Nucleus accumbens (tissue), 56 donors: ENCODE data around the gene CDX1.
A peak's percentile ranks its signal among the peaks of the same experiment; 100 is the strongest.

Source experiments
- DNase-seq, 56 donors: peaks; one replicate each; lab custom pipeline; 2025; lab: John Stamatoyannopoulos, UW

Gene CDX1

DNA sequence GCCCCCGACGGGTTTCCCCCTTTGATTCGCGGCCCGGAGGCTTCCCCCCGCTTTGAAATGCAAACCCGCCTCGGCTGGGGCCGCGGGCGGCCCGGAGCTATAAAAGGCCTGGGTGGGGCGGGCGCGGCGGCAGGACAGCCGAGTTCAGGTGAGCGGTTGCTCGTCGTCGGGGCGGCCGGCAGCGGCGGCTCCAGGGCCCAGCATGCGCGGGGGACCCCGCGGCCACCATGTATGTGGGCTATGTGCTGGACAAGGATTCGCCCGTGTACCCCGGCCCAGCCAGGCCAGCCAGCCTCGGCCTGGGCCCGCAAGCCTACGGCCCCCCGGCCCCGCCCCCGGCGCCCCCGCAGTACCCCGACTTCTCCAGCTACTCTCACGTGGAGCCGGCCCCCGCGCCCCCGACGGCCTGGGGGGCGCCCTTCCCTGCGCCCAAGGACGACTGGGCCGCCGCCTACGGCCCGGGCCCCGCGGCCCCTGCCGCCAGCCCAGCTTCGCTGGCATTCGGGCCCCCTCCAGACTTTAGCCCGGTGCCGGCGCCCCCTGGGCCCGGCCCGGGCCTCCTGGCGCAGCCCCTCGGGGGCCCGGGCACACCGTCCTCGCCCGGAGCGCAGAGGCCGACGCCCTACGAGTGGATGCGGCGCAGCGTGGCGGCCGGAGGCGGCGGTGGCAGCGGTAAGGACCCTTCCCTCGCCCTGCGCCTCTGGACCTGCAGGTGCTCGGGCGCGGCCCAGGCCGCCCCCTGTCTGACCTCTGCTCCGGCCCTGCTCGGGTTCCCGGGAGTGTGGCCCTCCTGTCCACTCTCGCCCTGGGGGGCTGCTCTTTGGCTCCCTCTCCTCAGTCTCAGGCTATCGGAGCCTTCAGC lies at the start of gene CDX1:
TSS of gene CDX1 (plus strand) at position 129 of the 862 bp plus-strand sequence. CDS start at position 228, 99 bp downstream.
- no peak for DNase-seq

DNA sequence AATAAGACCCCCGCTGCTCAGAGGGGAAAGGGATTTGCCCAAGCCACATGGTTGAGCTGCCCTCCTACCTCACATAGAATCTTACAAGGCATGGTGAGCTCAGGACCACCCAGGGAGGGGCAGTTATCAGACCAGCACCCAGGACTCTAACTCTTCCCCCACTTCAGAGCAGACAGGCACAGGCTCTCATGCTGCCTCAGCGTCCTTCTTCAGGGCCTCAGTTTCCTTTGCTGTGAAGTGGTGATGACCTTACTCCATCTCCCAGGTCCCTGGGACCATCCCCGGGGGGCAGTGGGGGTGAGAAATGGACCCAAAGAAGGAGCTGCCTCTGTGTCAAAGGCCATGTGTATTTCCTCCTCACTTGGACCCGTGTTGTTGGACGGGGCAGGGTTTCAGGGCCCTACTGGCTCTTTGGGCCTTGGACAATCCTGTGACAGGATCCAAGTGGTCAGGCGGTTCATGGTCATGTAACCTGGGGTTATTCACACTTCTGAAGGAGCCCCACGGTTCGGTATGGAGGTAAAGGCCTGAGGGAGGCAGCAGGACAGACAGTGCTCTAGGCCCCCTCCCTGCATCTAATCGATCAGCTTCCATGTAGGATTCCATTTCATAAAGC lies 48.5 kb upstream of the CDX1 start:
- no peak for DNase-seq

DNA sequence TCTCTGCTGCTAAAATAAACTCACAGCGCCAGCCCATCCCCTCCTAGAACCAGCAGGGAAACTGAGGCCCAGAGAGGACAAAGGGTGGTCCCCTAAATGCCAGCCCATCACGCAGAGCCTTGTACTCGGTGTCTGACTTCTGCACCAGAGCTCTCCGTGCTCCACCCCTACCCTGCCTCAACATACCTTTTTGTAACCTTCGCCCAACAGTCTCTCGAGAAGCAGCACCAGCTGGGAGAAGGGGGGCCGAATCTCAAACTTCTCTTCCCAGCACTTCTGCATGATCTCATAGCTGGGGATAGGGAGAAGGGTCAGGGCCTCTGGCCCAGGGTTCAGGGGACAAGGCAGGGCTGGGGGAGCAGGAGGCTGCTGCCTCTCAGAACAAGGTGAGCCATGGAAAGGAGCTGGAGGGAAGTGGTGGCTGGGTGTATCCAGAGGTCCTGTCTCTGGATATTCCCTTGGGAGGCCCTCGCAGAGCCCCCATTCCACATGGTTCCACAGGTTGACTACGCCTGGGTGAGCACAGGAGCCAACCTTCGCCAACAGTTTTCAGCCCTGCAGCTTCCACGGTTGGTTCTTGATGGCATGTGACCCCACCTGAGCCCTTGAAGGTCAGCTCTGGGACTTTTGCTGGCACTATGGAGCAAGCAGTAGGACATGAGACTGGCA lies 47.9 kb upstream of the CDX1 start:
- DNase-seq = no peak

DNA sequence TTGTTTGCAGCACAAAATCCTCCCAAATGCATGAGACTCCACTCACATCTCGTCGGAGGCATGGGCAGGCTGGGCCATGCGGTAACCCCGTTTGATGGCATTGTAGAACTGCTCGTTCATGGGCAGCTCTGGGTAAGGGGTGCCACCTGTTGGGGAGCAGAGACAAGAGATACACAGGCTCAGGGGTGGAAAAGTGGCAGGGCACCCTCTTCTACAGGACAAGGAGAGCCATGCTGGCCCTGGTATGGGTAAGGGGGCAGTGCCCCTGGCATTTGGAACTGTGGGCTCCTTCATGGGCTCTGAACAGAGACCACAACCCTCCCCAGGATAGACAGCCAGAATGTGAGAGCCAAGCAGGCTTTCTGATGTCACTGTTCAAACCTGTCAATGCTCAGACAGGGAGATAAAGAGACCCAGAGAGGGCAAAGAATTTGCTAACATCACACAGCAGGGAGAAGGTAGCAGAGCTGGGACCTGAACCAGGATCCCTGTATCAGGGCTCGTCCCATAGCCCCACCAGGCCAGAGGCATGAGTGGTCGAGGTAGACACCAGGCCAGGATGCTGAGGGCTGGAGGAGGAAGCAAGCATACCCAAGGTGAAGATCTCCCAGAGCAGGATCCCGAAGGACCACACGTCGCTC lies 47.0 kb upstream of the CDX1 start:
- no peak for DNase-seq

DNA sequence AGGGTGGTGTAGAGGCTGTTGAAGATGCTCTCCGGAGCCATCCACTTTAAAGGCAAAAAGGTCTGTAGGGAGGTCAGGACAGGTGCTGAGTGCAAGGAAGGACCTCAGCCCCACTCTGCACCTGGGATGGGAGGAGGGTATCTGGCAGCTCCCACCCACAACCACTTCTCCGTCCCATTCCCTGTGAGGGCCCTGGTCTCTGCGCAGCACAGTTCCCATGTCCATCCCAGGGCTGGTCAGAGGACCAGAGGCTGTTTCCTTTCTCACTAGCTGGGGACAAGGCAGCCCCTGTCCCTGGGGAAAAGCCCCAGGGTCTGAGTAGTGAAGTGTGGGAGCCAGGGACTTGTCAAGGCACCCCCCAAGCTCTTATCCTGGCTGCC lies 46.5 kb upstream of the CDX1 start:
- no peak for DNase-seq

DNA sequence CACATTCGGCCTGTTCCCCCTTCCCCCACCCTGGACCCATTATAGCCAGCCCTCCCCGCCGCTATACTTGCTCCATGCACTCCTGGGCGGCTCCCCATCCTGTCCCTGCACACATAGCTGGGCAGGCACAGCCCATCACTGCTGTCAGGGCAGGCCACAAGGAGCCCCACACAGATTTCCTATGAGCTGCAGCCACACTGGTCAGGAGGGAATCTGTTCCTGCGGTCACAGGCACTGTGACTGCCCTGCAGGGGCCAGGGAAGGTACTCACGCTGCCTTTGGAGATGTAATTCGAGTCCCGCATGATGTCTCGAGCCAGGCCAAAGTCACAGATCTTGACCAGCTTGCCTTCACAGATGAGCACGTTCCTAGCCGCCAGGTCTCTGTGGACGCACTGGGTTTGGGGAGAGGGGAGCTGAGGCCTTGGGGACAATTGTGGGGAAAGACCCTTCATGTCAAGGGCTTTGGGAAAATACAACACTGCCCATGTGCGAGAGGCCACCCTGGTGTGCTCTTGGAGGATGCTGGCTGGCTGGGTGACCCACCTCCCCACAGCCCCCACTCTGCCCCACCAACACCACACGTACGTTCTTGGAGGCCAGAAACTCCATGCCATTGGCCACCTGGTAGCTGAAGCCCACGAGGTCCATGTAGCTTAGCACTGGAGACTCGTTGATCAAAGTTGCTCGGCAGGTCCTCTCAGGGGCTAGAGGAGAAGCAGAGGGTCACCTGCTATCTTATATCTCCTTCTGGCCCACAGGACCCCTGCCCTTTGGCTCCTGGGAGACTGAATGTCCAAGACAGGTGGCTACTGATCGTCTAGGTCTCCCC lies 45.7 kb upstream of the CDX1 start:
- DNase-seq = no peak

DNA sequence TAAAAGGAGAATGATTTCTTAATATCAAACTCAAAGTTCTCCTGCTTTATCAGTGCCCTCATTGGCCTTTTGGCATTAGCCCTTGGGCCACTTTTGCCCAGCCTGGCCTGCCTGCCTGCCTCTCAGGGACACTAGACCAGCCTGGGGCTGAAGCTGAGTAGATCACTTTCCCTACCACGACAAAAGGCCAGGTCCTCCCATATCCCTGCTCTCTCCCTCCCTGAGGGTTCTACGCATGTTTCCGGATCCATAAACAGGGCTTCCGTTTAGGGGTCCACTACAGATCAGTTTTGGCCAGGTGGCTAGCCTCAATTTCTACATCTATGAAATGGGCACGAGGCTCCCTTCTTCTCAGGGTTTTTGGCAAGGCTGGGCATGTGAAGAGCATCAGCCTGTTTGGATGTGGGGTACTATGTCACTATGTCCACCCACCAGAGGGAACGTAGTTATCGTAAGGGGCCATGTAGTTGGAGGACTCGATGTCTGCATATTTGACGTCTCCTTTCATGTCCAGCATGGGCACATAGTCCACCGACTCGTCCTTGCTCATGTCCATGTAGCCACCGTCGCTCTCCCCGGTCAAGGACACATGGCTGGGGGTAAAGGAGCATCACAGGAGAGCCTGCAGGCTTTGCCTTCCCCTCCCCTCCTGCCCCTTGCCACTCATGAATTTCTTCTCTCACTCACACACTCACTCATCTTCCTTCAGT lies 45.0 kb upstream of the CDX1 start:
- no peak for DNase-seq

DNA sequence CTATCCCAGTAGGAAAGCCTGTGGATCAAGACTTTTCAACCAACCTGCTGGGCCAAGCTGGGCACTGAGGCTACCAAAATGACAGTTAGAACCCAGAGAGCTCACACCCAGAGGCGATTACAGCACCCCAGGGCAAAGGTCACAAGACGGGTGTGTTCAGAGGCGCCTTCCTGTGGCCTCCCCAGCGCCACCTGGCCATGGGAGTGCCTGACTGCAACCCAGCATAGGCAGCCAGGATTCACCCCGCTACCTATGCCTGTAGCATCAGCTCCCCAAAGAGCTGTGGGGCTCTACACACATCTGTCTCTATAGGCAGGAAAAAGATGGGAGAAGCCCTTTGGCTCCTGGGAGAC lies 44.4 kb upstream of the CDX1 start:
- DNase-seq = no peak

DNA sequence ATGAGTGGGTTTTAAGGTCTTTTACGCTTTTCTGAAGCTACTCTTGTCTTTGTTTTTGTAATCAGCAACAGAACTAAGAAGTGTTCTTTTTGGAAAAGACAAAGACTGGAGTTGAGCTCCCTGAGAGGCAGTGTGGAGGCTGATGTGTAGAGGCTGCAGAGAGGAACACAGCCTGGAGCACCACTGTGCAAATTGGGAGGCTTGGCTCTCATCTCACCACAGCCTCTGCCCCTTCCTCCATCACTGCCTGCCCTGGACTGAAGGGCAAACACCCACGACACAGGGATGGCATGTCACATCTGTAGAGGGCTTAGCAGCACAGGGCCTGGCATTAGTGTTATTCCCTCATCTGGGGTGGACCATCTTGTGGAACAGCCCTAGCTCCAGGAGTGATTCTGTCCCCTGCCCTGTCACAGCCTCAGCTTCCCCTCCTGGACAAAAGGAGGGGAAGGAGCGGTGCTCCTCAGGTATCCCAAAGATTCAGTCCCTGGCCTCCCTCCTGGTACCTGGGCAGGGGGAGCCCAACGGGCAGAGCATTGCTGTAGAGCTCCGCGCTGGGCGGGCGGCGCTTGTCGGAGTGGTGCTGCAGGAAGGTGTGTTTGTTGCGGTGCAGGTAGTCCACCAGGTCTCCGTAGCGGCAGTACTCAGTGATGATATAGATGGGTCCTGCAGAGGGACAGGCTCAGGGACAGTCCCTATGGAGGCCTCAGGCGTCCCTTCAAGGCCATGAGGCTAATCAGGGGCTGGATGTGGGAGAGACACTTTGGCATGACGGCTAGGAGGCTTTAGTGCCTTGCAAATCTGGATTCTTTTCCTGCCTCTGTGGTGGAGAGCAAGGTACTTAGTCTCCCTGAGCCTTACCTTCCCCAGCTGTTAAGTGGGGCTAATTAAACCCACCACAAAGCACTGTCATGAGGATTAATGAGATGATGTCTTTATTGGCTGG lies 43.8 kb upstream of the CDX1 start:
- no peak for DNase-seq

DNA sequence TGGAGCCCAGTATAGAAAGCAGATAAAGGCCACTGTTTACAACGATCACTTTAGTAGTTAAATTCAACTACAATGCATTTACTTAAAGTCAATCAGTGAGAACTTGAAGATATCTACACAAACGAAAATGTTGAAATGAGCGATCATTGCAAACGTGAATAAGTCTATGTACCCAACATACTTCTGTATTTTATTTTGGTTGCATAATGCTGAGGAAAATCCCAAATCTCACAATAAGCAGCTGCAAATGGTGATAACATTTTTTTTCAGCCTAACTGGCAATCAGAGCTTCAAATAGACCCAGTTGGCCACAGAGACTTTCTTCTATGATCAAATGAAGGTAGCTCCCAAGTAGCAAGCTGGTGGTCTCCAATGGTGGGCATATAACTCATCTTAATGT lies 43.0 kb upstream of the CDX1 start:
- DNase-seq = no peak

DNA sequence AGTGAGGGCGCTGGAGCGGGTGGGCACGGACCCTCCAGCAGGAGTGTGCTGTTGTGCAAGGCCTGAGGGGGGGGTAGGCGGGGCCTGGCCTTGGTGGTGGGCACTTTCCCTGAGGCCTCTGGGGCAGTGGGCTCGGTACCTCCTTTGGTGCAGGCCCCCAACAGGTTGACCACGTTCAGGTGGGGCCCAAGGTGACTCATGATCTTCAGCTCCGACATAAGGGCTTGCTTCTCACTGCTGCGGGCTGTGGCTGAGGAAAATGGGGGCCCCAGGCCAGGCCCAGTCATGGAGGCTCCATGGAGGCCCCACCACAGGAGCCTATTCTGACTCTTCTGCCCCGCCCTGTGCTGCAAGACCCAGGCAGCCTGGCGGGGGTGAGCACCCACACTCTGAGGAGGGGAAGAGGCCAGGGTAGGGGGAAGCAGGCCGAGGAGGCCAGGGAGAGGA lies 42.4 kb upstream of the CDX1 start:
- DNase-seq = no peak

DNA sequence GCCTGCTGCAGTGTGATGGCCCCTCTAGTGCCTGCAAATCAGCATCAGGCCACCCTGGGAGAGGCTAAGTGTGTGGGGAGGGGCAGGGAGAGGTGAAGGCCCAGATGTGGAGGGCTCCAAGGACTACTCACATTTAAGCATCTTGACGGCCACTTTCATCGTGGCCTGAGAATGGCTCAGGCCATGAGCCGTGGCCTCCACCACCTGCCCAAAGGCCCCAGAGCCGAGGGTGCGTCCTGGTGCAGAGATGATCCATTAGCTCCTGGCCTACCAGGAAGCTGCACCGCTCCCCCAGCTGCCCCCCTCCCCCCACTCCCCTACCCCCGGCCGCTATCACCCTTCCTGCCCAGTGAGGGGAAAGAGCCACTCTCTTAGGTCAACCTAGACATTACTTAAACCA lies 42.0 kb upstream of the CDX1 start:
- DNase-seq = no peak

DNA sequence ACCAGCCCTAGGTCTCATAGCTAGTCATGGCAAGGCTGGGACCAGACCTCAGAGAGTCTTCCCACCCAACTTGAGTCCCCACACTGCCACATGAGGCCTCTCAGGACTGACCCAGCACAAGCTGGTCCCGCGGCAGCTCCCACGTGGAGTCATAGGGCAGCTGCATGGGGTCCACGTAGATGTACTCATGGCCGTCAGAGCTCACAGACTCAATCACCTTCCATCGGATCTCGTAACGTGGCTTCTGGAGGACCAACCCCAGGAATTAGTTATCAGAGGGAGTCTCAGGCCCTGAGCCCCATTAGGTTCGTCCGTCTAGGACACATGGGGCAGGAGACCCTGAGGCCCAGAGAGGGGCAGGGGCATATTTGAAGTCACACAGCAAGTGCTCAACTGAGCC lies 41.2 kb upstream of the CDX1 start:
- DNase-seq = no peak

DNA sequence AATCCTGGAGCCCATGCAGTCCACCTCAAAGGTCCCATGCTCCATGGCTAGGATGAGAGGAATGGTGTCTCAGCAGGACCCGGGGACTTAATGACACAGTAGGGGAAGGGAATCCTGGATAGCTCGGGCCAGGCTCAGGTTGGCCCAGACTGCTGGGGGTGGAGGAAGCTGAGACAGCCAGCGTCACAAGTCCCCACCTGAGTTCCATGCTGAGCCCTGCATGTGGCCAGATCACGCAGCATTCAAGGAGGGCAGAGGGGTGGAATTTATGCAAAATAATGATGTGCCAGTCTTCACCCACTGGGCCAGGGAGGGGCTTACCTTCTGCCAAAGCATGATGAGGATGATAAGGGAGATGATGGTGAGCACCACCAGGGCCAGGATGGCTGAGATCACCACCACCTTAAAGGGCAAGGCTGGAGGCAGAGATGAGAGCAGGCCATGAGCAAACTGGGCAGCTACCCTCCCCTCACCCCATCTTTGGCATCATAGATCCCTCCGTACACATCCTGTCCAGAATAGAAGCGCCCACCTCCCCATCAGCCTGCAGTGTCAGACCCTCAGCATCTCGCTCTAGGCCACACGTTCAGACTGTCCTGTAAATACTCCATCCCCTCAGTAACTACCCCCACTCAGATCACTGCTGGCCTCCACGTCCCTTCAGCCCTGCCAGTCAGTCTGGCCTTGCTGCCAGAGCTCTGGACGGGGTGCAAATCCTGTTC lies 40.2 kb upstream of the CDX1 start:
- no peak for DNase-seq

DNA sequence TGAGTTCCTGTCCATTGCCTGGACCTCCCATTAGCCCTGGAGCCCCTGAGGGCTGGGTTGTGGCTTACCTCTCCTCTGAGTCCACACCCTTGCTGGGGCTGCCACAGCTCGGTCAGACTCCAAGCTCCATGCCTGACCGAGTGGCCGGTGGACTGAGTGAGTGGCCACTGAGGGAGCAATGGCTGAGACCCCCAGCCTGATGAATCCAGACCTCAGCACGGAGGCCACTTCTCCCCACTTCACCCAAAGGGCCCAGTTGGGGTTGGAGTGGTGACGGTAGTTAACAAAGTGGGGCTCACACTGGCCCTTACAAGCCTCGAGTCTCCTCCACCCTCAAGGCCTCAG lies 39.7 kb upstream of the CDX1 start:
- DNase-seq = no peak

DNA sequence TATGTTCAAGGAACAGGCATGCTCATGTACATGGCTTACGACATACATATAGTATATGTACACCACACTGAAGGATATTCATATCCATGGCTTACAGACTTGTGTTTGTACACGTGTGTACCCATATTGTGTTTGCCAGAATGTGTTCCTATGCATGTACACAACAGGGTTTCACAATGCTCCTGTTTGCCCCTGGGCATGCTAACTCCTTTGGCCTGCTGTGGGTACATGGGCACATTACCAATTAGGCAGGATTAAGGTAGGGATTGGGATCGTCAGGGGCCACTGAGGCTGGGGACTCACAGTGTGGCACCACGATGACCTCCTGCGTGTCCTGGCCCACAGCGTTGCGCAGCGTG lies 37.1 kb upstream of the CDX1 start:
- DNase-seq = no peak

DNA sequence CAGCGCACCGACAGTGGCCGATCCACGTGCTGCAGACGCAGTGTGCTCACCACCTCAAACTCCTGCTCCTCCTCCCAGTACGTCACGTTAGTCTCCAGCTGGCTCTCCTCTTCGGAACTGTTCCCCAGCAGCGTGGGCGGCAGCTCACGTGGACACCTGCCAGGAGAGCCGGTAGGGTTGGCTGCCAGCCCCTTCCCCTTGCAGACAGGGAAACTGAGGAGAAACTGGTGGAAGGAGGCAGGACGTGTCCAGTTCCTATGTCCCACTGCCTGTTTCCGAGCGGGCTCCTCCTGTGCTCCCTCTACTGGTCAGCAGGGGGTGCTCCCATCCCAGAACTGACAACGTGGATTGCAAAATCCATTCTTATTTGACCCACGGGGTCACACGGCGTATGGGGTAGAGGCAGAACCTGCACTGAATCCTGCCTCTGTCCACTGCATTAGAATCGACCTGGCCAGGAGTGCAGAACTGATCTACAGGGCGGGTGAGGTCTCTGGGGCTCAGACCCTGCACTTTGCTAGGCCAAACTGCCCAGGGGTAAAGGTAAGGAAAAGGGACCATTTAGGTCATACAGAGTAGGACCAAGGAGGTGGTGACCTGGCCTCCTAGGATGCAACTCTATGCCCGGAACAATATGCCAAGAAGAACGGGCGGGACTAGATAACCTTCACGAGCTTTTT lies 36.6 kb upstream of the CDX1 start:
- DNase-seq = peak in 41 of 56 donors; percentile 11 to 81 (median 38)
